Cardiac fibroblast (primary cell): ENCODE results near the gene MAGI1.

ENCODE experiments used
- DNase-seq, 2 donors: peaks; one replicate each; pipeline versions ENCODE4 v3.0.0 to v3.0.0-alpha.2; 2010; ENCODE audit warnings: low read depth in 2 of 2
- H3K4me3 ChIP-seq, 2 donors: replicated peaks in 1 of 2; 1 replicate in 1 of 2; 2 replicates in 1 of 2; pipeline ENCODE4 v1.5.1; 2011; ENCODE audit warnings: low read depth in 2 of 2, low read length in 2 of 2, mild to moderate bottlenecking in 2 of 2, moderate library complexity in 1 of 2
- TF ChIP-seq, protein P1 (sequence below): IDR thresholded peaks from one replicate; pipeline ENCODE4 v1.5.1; 2011; ENCODE audit warnings: low read depth, mild to moderate bottlenecking, low read length, inconsistent platforms

The MAGI1 gene

DNA sequence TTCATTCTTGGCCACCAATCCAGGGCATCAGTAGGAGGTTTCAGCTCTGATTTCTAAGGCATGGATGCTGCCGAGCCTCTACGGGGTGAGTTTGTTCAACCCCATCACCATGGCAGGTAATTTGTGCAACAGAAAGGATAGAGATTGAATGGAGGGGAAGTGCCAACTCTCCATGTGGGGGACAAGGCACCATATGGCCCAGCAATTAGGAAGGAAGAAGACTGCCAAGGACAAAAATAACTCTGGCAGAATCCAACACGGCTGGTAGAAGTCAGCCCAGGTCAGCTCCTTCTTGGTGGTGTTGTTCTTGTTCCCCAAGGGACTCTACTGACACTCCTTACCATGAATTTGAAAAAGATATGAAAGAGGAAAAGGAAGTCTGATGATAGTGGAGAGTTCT lies 503.9 kb downstream of the MAGI1 start:
- TF ChIP-seq, protein P1, sequence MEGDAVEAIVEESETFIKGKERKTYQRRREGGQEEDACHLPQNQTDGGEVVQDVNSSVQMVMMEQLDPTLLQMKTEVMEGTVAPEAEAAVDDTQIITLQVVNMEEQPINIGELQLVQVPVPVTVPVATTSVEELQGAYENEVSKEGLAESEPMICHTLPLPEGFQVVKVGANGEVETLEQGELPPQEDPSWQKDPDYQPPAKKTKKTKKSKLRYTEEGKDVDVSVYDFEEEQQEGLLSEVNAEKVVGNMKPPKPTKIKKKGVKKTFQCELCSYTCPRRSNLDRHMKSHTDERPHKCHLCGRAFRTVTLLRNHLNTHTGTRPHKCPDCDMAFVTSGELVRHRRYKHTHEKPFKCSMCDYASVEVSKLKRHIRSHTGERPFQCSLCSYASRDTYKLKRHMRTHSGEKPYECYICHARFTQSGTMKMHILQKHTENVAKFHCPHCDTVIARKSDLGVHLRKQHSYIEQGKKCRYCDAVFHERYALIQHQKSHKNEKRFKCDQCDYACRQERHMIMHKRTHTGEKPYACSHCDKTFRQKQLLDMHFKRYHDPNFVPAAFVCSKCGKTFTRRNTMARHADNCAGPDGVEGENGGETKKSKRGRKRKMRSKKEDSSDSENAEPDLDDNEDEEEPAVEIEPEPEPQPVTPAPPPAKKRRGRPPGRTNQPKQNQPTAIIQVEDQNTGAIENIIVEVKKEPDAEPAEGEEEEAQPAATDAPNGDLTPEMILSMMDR = no peak
- DNase-seq = no peak

DNA sequence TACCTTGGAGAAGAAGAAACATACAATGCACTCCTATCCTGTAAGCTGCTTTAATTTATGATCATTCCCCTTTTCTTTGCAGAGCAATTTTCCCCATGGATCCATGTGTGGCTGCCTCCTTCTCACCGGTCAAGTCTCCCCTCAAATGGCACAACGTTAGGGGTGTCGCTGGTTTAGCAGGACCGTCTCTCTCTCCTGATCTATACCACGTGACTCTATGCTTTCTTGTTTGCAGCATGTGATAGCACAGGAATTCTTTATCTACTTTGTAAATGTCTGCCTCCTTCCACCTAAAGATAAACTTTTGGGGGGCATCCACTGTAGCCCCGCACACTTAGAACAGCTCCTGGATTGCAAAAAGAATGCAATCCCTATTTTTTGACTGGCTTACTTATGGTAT lies 506.0 kb downstream of the MAGI1 start:
- DNase-seq = no peak
- TF ChIP-seq, protein P1 = no peak
- no peak overlapping the region for H3K4me3 ChIP-seq

More for the DNA sequence above, 503.9 kb downstream of the MAGI1 start:
- H3K4me3 ChIP-seq = no peak overlapping the region

DNA sequence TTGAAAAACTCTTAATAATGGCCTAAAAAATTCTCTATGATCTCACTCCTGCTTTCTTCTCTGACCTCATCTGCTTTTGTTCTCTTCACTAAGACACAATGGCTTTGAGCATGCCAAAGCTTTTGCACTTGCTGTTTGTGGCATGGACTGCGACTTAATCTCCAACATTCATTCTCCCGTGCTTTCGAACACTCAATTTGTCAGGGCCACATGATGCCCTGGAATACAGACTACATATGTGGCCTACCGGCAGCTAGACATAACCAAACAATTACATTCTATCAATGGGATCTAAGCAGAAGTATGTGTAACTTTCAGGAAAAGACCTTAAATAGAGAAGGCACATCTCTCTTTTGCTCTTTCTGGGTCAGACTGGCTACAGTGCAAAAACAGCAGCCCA lies 506.5 kb downstream of the MAGI1 start:
- no peak for DNase-seq
- H3K4me3 ChIP-seq = no peak overlapping the region
- TF ChIP-seq, protein P1 = no peak

DNA sequence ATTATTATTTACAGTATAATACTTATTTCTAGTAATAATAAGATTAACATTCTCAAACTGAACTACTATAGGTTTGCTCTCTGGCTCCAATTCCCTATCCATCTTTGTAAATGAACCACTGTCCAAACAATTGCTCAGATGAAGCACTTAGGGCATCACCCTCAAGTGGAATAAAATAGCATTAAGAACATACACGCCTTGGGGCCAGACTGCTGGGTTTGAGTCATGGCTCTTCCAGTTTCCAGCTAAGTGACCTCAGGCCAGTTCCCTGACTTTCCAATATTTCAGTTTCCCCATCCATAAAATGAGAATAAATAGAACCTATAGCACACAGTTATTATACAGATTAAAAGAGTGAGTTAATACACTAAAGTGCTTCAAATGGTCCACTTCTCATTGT lies 507.2 kb downstream of the MAGI1 start:
- no peak for DNase-seq
- no peak overlapping the region for H3K4me3 ChIP-seq
- TF ChIP-seq, protein P1 = no peak

DNA sequence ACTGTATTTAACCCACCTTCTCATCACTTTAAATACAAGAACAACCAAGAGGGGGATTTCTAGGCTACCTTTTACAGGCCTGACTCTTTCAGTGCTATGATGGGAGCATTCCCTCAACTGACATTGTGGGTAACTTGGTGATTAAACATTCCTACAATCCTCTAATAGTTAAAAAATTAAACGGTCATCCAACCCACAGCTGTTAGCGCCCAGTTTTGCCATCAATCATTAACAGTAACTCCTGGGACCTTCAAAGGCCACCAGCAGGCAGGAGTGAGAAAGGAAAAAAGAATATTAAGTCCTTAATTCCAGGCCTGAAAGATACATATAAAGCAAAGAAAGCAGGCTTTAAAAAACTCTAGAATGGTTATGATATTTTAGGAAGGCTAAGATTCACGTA lies 512.1 kb downstream of the MAGI1 start:
- TF ChIP-seq, protein P1 = no peak
- no peak for DNase-seq
- no peak overlapping the region for H3K4me3 ChIP-seq

DNA sequence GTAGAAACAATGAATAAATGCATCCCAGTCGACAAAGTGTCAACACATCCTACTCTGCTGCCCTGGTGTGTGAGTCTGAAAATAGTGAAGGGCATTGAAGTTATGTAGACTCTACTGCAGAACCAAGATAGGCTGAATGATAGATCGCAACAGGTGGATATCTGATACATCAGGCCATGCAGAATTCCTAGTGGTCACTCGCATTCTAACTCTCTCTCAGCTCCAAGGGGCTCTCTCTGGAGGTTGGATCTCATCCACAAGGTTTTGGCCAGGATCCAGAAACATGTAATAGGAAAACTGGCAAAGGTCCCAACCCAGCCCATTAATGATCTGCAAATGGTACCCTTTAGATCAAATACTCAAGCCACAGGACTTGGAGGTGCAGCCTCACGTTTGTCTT lies 514.1 kb downstream of the MAGI1 start:
- H3K4me3 ChIP-seq = no peak overlapping the region
- DNase-seq = no peak
- TF ChIP-seq, protein P1 = no peak

DNA sequence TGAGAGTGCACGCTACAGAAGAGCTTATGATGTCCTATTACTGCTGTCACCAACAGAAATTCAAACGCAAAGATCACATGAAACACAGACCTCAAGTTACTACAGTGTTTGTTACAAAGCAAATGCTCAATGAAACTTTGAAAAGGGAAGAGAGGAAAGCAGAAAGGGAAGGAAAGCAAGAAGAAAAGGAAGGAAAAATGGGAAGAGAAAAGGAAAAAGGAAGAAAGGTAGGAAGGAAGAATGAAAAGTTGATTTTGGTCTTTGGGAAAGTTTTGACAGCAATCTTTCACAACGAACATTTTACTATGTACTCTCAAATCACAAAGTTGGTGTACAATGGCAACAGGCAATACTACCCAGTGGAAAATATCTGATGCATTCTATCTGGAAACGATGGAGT lies 514.8 kb downstream of the MAGI1 start:
- TF ChIP-seq, protein P1 = no peak
- no peak overlapping the region for H3K4me3 ChIP-seq
- no peak for DNase-seq
